Measurements from ENCODE around the gene ULBP1. TPM values are rescaled to one million over a fixed set of nuclear protein-coding genes. Genes with fewer than 3 reads are reported as not detected.
"Not testable (repeated sequence)": the region's sequence is repeated elsewhere in the genome, so short reads cannot be mapped to it uniquely, and the experiment has no call there.

The ULBP1 gene
- total RNA-seq, 4 donors from 2014 or later = 0.16 TPM; not detected in 3

DNA sequence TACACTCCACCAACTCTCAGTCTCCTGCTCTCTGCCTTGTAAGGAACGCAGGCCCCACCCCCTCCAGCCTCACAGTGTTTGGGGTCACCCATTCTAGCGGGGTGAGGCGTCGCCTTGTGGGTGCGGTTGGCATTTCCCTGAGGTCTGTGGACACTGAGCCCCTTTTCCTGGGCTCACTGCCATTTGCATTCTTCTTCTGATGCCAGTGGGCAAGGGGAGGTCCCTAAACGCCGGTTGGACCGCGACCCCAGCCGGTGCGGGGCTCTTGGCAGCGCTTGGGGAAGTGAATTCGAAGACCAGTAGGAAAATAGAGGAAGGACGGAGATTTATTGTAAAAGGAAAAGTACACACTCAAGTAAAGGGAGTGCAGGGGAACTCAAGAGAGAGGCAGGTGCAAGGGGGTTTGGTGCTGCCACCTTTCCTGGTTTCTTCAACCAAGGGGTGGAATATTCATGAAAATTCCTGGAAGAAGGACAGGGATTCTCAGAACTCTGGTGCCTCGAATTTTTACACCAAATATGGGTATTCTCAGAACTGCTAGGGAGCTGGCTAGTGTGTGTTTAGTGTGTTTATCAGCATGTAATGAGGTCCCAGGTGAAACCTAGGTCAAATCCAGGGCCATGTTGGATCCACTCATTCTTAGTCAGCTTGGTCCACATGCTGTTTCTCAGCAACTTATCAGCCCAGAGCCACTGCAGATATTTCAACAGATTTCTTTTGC lies 51.7 kb downstream of the ULBP1 start:
- H3K4me3 ChIP-seq, H3K9me3 ChIP-seq, H3K4me1 ChIP-seq, H3K27ac ChIP-seq, DNase-seq, H3K36me3 ChIP-seq, ATAC-seq: not testable (repeated sequence)
- H3K27me3 ChIP-seq = peaks cover 38 to 60% (median 59%) of the 10 kb centered on the region in 3 donors
- intact Hi-C loops (cut with DNase I; ENCODE audit: low total_unique reads) (loop anchor here (5.0 kb wide), 1 partner anchor 183 kb away; no protein-coding TSS in a partner anchor), in situ Hi-C loops (cut with MboI; ENCODE audit: low sequenced_read_pairs in 4 of 4) (loop anchor here (5.0 to 25.0 kb wide), 4 partner anchors 78 to 181 kb away; no protein-coding TSS in a partner anchor)

DNA sequence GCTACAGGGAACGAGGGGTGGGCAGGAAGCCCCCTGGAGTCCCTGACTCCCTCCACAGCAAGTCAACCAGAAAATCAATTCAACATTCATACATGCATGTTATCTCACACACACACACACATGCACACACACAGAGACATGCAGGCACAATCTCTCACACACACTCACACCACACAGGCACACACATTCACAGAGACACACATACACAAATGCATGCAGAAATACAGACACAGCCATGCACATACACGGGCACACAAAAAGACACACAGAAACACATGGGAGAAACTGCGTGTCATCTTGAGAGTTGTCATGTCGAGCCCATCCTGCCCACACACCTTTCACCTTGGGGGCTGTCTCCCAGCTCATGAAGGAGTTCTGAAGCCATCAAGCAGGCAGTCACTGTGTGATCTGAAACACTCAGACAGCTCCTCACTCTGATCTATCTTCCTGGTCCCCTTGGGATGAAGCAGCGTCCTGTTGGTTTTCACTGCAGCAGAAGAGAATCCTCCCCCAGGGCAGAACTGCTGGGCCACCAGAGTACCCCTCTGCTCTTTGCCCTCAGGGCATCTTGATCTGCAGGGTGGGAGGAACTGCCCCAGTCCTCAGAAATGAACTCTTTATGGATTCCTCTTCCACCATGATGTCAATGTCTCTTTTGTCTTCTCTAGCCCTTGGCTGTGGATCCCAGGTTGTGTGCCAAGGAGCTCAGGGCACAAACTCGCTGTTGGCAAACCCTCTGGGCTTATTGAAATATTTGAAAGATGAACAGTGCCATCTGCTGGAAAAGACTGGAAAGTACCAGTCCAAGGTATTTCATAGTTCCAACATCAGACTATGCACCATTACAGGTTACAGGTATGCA lies 52.8 kb downstream of the ULBP1 start:
- in situ Hi-C loops (cut with MboI; ENCODE audit: low sequenced_read_pairs in 4 of 4) = loop anchor here (5.0 to 25.0 kb wide), 4 partner anchors 79 to 182 kb away; no protein-coding TSS in a partner anchor

DNA sequence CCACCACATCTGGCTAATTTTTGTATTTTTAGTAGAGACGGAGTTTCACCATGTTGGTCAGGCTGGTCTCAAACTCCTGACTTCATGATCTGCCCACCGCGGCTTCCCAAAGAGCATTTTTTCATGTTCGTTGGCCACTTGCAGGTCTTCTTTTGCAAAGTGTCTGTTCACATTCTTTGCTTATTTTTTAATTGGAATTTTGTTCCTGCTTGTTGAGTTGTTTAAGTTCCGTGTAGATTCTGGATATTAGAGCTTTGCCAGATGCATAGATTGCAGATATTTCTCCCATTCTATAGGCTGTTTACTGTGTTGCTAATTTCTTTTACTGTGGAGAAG lies 53.4 kb downstream of the ULBP1 start:
- not testable (repeated sequence) for H3K9me3 ChIP-seq, H3K4me1 ChIP-seq, ATAC-seq, DNase-seq, H3K4me3 ChIP-seq, H3K27ac ChIP-seq, H3K36me3 ChIP-seq
- in situ Hi-C loops (cut with MboI; ENCODE audit: low sequenced_read_pairs in 4 of 4) (loop anchor here (5.0 to 25.0 kb wide), 4 partner anchors 80 to 182 kb away; no protein-coding TSS in a partner anchor), intact Hi-C loops (cut with DNase I; ENCODE audit: low total_unique reads) (loop anchor here (1.0 to 5.0 kb wide), 2 partner anchors 83 to 185 kb away; no protein-coding TSS in a partner anchor)
- TF ChIP-seq, protein P1, sequence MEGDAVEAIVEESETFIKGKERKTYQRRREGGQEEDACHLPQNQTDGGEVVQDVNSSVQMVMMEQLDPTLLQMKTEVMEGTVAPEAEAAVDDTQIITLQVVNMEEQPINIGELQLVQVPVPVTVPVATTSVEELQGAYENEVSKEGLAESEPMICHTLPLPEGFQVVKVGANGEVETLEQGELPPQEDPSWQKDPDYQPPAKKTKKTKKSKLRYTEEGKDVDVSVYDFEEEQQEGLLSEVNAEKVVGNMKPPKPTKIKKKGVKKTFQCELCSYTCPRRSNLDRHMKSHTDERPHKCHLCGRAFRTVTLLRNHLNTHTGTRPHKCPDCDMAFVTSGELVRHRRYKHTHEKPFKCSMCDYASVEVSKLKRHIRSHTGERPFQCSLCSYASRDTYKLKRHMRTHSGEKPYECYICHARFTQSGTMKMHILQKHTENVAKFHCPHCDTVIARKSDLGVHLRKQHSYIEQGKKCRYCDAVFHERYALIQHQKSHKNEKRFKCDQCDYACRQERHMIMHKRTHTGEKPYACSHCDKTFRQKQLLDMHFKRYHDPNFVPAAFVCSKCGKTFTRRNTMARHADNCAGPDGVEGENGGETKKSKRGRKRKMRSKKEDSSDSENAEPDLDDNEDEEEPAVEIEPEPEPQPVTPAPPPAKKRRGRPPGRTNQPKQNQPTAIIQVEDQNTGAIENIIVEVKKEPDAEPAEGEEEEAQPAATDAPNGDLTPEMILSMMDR (IDR thresholded peaks at IDR 0.05 in 4 of 5, conservative IDR thresholded peaks at IDR 0.05 in 1 of 5) = peak in 1 of 5 experiments; percentile 6
- peaks cover 38 to 48% (median 46%) of the 10 kb centered on the region in 3 donors for H3K27me3 ChIP-seq

More for the DNA sequence above, 52.8 kb downstream of the ULBP1 start:
- Histone ChIP-seq H3K9me3 (no peaks in the 10 kb centered on the region), H3K27ac (no peak overlapping the region), H3K27me3 (peaks cover 38 to 52% (median 52%) of the 10 kb centered on the region in 3 donors), H3K4me3 (no peak overlapping the region), H3K36me3 (no peaks in the 10 kb centered on the region), H3K4me1 (no peaks in the 10 kb centered on the region)
- TF ChIP-seq, protein P1 (IDR thresholded peaks at IDR 0.05 in 4 of 5, conservative IDR thresholded peaks at IDR 0.05 in 1 of 5) = peak; percentile 68 to 82 (median 81)
- no peak for TF ChIP-seq POLR2A (IDR thresholded peaks at IDR 0.05)
- intact Hi-C loops (cut with DNase I; ENCODE audit: low total_unique reads) = loop anchor here (1.0 to 5.0 kb wide), 2 partner anchors 82 to 184 kb away; no protein-coding TSS in a partner anchor
- ATAC-seq (peak; percentile 87 to 90), DNase-seq (peak; percentile 20 to 52)

DNA sequence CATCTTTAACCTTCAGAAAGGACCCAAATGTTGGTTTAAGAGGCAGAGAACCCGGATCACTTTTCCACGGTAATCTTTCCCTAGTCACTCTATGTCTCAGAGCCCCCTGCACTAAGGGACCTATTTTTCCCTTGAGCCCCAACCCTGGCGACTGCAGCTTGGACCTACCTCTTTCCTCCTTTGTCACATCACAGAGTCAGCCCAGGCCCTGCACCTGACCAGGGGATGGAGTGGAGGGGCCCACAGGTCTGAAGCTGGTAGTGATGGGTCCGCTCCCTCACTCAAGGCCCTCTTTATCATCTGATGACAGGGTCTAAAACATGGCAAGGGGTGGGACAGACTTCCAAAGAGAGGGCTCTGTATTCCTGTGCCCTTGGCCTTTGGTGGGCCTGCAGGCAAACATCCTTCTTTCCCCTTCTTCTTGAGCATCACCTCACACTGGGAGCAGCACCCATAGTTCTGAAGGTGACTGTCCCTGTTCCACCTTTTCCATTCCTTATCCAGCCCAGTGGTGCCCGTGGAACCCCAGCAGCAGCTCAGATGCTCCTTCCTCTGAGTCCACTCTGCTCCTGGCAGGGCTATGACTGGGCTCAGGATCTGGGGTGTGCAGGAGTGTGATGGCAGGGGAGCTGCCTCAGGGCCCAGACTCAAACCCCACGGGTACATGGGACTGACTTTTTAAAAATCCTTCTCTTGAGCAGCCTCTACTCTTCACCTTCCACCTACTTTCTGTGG lies 55.3 kb downstream of the ULBP1 start:
- no peaks in the 10 kb centered on the region for H3K9me3 ChIP-seq
- intact Hi-C loops (cut with DNase I; ENCODE audit: low total_unique reads) (loop anchor here (5.0 kb wide), 1 partner anchor 187 kb away; no protein-coding TSS in a partner anchor), in situ Hi-C loops (cut with MboI; ENCODE audit: low sequenced_read_pairs in 4 of 4) (loop anchor here (5.0 to 25.0 kb wide), 4 partner anchors 82 to 184 kb away; no protein-coding TSS in a partner anchor)
- H3K4me1 ChIP-seq = no peaks in the 10 kb centered on the region
- TF ChIP-seq POLR2A (IDR thresholded peaks at IDR 0.05) = no peak
- TF ChIP-seq, protein P1 (IDR thresholded peaks at IDR 0.05 in 4 of 5, conservative IDR thresholded peaks at IDR 0.05 in 1 of 5) = no peak
- no peak for ATAC-seq
- H3K27me3 ChIP-seq = peaks cover 25 to 36% (median 33%) of the 10 kb centered on the region in 3 donors
- DNase-seq = no peak
- H3K27ac ChIP-seq = no peak overlapping the region
- H3K4me3 ChIP-seq = no peak overlapping the region
- no peaks in the 10 kb centered on the region for H3K36me3 ChIP-seq

DNA sequence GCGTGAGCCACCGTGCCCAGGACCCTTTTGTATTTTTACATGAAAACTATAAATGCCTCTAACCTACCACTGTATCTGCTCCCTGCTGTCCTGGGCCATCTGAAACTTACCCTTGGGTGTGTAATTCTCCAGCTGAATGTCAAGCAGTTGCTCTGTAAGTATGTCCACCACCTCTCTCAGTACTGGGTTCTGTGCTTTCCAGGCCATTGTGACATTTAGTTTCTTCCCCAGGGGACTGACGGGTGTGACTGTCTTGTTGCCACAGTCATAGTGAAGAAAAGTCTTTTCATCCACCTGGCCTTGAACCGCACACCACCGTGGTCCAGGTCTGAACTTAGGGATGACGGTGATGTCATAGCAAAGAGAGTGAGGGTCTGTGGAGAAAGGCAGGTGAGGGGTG lies 58.1 kb downstream of the ULBP1 start:
- H3K36me3 ChIP-seq; H3K27ac ChIP-seq; DNase-seq; H3K9me3 ChIP-seq; intact Hi-C loops (cut with DNase I; ENCODE audit: low total_unique reads); ATAC-seq; H3K4me3 ChIP-seq: not testable (repeated sequence)
- in situ Hi-C loops (cut with MboI; ENCODE audit: low sequenced_read_pairs in 4 of 4) = loop anchor here in 1 of 4 donors (25.0 kb wide), 1 partner anchor 185 kb away; no protein-coding TSS in a partner anchor
- peaks cover 14 to 41% (median 25%) of the 10 kb centered on the region in 3 donors for H3K27me3 ChIP-seq
- peaks cover 10 to 14% of the 10 kb centered on the region in 2 donors for H3K4me1 ChIP-seq

All from gastrocnemius medialis (tissue), 4 donors.